Omental fat pad (tissue), 4 donors: Measurements from ENCODE around the gene SNX4. TPM values are rescaled to one million over a fixed set of nuclear protein-coding genes. Genes with fewer than 3 reads are reported as not detected.

Experiments
- ATAC-seq: fragments of 150-250 bp; one replicate; pipeline ENCODE4 v1.9.1; 2016; ENCODE audit warnings: mild to moderate bottlenecking, moderate library complexity; ENCODE audit not compliant: low FRiP score
- DNase-seq: peaks from one replicate; pipeline ENCODE4 v3.0.0-alpha.2; 2019; ENCODE audit warnings: low spot score
- total RNA-seq, 4 donors: library from RNA; depleted of rRNA; stranded (reverse); fragments of >200 nt; gene quantifications; one replicate each; pipeline ENCODE4 v1.1.0, GENCODE V29; 2016
- TF ChIP-seq, protein P1 (sequence below), 3 donors: fragments of 450-650 bp; IDR thresholded peaks; one replicate each; pipeline ENCODE4 v1.5.1; 2016 to 2017; ENCODE audit warnings: antibody characterized with exemption in 3 of 3, mild to moderate bottlenecking in 3 of 3, moderate library complexity in 2 of 3

The SNX4 gene
- total RNA-seq, 4 donors from 2014 or later: 35.0 to 49.0 (median 39.6) TPM

DNA sequence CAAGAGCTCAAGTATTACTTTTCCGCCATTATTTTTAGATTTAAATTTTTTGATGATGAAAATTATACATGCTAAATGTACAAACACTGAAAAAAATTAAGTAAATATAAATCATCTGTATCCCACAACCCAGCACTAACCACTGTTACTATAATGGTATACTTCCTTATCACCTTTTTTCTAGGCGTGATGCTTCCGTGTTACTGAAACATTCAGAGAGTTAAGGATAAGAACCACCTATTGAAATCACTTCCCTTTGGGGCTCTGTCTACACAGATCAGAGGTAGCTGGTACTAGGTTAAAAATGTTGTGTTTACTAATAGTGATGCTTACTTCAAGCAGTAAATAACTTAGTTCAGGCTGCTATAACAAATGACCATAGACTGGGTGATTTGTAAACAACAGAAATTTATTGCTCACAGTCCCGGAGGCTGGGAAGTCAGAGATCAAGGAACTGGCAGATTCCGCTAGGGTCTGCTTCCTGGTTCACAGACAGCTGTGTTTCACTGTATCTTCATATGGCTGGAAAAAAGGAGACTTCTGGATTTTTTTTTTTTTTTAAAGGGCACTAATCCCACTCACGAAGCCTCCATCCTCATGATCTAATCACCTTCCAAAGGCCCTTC is 6.4 kb downstream of the SNX4 start:
- TF ChIP-seq, protein P1, sequence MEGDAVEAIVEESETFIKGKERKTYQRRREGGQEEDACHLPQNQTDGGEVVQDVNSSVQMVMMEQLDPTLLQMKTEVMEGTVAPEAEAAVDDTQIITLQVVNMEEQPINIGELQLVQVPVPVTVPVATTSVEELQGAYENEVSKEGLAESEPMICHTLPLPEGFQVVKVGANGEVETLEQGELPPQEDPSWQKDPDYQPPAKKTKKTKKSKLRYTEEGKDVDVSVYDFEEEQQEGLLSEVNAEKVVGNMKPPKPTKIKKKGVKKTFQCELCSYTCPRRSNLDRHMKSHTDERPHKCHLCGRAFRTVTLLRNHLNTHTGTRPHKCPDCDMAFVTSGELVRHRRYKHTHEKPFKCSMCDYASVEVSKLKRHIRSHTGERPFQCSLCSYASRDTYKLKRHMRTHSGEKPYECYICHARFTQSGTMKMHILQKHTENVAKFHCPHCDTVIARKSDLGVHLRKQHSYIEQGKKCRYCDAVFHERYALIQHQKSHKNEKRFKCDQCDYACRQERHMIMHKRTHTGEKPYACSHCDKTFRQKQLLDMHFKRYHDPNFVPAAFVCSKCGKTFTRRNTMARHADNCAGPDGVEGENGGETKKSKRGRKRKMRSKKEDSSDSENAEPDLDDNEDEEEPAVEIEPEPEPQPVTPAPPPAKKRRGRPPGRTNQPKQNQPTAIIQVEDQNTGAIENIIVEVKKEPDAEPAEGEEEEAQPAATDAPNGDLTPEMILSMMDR (IDR thresholded peaks at IDR 0.05): no peak
- ATAC-seq (no peak), DNase-seq (no peak)

- TF ChIP-seq, protein P1 (IDR thresholded peaks at IDR 0.05): no peak
- no peak for DNase-seq
- no peak for ATAC-seq
Measured at GRCh38 chr3:125512135-125512920, 7.7 kb downstream of the SNX4 start.

GRCh38 chr3:125511420-125512118 is 8.4 kb downstream of the SNX4 start:
- DNase-seq (no peak), ATAC-seq (no peak)
- TF ChIP-seq, protein P1 (IDR thresholded peaks at IDR 0.05): no peak

DNA sequence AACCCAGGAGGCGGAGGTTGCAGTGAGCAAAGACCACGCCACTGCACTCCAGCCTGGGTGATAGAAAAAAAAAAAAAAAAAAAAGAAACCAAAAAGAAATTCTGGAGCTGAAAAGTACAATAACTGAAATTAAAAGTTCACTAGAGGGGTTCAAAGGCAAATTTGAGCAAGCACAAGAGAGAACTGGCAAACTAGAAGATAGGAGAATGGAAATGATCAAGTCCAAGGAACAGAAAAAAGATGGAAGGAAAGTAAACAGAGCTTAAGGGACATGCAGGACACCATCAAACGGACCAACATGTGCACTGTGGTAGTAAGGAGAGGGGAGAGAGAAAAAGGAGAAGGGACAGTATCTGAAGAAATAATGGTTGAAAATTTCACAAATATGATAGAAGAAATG is 12.9 kb downstream of the SNX4 start:
- TF ChIP-seq, protein P1 (IDR thresholded peaks at IDR 0.05): no peak
- DNase-seq (no peak), ATAC-seq (no peak)

DNA sequence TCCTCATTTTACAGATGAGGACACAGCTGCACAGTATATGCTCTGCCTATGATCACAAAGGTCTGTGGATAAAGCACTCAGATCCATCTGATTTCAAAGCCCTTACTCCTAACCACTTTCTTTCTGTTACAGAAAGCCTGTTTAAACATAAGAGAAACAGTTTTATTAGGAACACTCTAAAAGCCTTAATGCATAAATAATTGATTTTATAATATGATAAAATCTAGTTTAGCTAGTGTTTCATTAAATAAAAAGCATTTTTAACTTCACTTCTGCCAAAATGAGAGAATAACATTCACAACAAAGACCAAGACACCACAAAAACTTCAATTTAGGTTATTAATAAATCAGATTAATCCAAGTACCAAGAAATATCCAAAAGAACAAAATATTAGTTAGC is 21.4 kb downstream of the SNX4 start:
- TF ChIP-seq, protein P1 (IDR thresholded peaks at IDR 0.05): no peak
- DNase-seq (no peak), ATAC-seq (no peak)

- DNase-seq (no peak), ATAC-seq (no peak)
- TF ChIP-seq, protein P1 (IDR thresholded peaks at IDR 0.05): no peak
Measured at GRCh38 chr3:125496701-125497100, 23.3 kb downstream of the SNX4 start.
